ENCODE data around the gene MARCHF2.

Gene MARCHF2

GRCh38 chr19:8413629-8413995 lies 507 bp downstream of the MARCHF2 start:
- ATAC-seq: no peak
- no peak for TF ChIP-seq ZNF8 (CRISPR knock-in tag; IDR thresholded peaks at IDR 0.05)
- no peak for TF ChIP-seq RARB (CRISPR knock-in tag; IDR thresholded peaks at IDR 0.05)
- TF ChIP-seq ZC3H10 (CRISPR knock-in tag; IDR thresholded peaks at IDR 0.05): no peak
- TF ChIP-seq TCF4 (CRISPR knock-in tag; IDR thresholded peaks at IDR 0.05; ENCODE audit: borderline replicate concordance): no peak

GRCh38 chr19:8416796-8417195 lies 3.7 kb downstream of the MARCHF2 start:
- no peak for ATAC-seq
- TF ChIP-seq ZNF70 (CRISPR knock-in tag; IDR thresholded peaks at IDR 0.05): no peak
- no peak for TF ChIP-seq TCF4 (CRISPR knock-in tag; IDR thresholded peaks at IDR 0.05; ENCODE audit: borderline replicate concordance)
- no peak for TF ChIP-seq ZFP30 (CRISPR knock-in tag; IDR thresholded peaks at IDR 0.05)
- no peak for TF ChIP-seq ZC3H10 (CRISPR knock-in tag; IDR thresholded peaks at IDR 0.05)
- no peak for TF ChIP-seq ISL1 (CRISPR knock-in tag; IDR thresholded peaks at IDR 0.05)
- TF ChIP-seq, protein P1, sequence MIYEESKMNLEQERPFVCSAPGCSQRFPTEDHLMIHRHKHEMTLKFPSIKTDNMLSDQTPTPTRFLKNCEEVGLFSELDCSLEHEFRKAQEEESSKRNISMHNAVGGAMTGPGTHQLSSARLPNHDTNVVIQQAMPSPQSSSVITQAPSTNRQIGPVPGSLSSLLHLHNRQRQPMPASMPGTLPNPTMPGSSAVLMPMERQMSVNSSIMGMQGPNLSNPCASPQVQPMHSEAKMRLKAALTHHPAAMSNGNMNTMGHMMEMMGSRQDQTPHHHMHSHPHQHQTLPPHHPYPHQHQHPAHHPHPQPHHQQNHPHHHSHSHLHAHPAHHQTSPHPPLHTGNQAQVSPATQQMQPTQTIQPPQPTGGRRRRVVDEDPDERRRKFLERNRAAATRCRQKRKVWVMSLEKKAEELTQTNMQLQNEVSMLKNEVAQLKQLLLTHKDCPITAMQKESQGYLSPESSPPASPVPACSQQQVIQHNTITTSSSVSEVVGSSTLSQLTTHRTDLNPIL (CRISPR knock-in tag; IDR thresholded peaks at IDR 0.05; ENCODE audit: low read depth): no peak
- TF ChIP-seq, protein P2, sequence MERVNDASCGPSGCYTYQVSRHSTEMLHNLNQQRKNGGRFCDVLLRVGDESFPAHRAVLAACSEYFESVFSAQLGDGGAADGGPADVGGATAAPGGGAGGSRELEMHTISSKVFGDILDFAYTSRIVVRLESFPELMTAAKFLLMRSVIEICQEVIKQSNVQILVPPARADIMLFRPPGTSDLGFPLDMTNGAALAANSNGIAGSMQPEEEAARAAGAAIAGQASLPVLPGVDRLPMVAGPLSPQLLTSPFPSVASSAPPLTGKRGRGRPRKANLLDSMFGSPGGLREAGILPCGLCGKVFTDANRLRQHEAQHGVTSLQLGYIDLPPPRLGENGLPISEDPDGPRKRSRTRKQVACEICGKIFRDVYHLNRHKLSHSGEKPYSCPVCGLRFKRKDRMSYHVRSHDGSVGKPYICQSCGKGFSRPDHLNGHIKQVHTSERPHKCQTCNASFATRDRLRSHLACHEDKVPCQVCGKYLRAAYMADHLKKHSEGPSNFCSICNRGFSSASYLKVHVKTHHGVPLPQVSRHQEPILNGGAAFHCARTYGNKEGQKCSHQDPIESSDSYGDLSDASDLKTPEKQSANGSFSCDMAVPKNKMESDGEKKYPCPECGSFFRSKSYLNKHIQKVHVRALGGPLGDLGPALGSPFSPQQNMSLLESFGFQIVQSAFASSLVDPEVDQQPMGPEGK (CRISPR knock-in tag; IDR thresholded peaks at IDR 0.05; ENCODE audit: borderline replicate concordance): no peak
- no peak for TF ChIP-seq SNAI2 (CRISPR knock-in tag; IDR thresholded peaks at IDR 0.05)
- TF ChIP-seq BACH2 (CRISPR knock-in tag; IDR thresholded peaks at IDR 0.05; ENCODE audit: borderline replicate concordance): no peak
- no peak for TF ChIP-seq ZNF8 (CRISPR knock-in tag; IDR thresholded peaks at IDR 0.05)
- TF ChIP-seq, protein P3, sequence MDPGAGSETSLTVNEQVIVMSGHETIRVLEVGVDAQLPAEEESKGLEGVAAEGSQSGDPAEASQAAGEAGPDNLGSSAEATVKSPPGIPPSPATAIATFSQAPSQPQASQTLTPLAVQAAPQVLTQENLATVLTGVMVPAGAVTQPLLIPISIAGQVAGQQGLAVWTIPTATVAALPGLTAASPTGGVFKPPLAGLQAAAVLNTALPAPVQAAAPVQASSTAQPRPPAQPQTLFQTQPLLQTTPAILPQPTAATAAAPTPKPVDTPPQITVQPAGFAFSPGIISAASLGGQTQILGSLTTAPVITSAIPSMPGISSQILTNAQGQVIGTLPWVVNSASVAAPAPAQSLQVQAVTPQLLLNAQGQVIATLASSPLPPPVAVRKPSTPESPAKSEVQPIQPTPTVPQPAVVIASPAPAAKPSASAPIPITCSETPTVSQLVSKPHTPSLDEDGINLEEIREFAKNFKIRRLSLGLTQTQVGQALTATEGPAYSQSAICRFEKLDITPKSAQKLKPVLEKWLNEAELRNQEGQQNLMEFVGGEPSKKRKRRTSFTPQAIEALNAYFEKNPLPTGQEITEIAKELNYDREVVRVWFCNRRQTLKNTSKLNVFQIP (CRISPR knock-in tag; IDR thresholded peaks at IDR 0.05; ENCODE audit: borderline replicate concordance, low read depth): no peak

DNA sequence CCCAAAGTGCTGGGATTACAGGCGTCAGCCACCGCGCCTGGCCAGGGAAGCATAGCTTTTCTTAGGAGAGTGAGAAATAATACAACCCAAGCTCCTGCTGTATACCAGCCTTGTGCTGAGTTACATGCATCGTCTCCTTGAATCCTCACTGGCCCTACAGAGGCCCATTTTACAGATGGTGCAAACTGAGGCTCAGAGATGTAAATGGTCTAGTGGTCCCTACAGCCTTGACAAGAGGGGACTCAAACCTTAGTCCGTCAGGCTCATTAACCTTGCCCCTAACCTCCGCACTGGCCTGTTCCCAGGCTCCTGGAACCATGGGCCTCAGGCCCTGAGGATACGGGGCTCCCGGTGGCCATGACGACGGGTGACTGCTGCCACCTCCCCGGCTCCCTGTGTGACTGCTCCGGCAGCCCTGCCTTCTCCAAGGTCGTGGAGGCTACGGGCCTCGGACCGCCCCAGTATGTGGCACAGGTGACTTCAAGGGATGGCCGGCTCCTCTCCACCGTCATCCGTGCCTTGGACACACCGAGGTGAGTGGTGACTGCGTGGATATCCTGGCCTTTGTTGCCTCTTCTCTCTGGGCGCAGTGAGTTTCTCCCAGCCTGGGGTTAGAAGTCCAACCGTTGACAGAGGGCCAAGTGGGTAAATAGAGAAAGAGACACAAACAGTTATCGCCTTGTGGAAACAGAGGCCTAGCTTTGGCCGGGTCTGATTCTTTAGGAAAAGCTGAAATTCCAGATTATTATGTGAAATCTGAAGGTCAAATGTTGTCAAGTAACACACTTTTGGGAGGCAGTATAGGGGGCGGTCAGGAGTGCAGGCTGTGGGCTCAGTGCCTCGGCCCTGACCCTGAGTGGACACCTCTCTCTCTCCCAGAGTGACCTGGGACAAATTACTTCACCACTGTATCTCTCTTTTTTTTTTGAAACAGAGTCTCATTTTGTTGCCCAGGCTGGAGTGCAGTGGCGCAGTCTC lies 8.7 kb downstream of the MARCHF2 start:
- no peak for TF ChIP-seq RARB (CRISPR knock-in tag; IDR thresholded peaks at IDR 0.05)
- no peak for TF ChIP-seq OSR1 (CRISPR knock-in tag; IDR thresholded peaks at IDR 0.05)
- no peak for TF ChIP-seq CSDC2 (CRISPR knock-in tag; IDR thresholded peaks at IDR 0.05)
- TF ChIP-seq BACH2 (CRISPR knock-in tag; IDR thresholded peaks at IDR 0.05; ENCODE audit: borderline replicate concordance): no peak
- TF ChIP-seq, protein P3 (CRISPR knock-in tag; IDR thresholded peaks at IDR 0.05; ENCODE audit: borderline replicate concordance, low read depth): no peak
- TF ChIP-seq, protein P4, sequence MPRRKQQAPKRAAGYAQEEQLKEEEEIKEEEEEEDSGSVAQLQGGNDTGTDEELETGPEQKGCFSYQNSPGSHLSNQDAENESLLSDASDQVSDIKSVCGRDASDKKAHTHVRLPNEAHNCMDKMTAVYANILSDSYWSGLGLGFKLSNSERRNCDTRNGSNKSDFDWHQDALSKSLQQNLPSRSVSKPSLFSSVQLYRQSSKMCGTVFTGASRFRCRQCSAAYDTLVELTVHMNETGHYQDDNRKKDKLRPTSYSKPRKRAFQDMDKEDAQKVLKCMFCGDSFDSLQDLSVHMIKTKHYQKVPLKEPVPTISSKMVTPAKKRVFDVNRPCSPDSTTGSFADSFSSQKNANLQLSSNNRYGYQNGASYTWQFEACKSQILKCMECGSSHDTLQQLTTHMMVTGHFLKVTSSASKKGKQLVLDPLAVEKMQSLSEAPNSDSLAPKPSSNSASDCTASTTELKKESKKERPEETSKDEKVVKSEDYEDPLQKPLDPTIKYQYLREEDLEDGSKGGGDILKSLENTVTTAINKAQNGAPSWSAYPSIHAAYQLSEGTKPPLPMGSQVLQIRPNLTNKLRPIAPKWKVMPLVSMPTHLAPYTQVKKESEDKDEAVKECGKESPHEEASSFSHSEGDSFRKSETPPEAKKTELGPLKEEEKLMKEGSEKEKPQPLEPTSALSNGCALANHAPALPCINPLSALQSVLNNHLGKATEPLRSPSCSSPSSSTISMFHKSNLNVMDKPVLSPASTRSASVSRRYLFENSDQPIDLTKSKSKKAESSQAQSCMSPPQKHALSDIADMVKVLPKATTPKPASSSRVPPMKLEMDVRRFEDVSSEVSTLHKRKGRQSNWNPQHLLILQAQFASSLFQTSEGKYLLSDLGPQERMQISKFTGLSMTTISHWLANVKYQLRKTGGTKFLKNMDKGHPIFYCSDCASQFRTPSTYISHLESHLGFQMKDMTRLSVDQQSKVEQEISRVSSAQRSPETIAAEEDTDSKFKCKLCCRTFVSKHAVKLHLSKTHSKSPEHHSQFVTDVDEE (CRISPR knock-in tag; IDR thresholded peaks at IDR 0.05): no peak
- TF ChIP-seq ZNF8 (CRISPR knock-in tag; IDR thresholded peaks at IDR 0.05): no peak
- no peak for TF ChIP-seq ESRRG (CRISPR knock-in tag; IDR thresholded peaks at IDR 0.05)
- TF ChIP-seq ISL1 (CRISPR knock-in tag; IDR thresholded peaks at IDR 0.05): no peak
- TF ChIP-seq ZNF565 (CRISPR knock-in tag; conservative IDR thresholded peaks at IDR 0.05; ENCODE audit: low read depth): no peak
- no peak for TF ChIP-seq ZC3H10 (CRISPR knock-in tag; IDR thresholded peaks at IDR 0.05)
- no peak for TF ChIP-seq ZFP3 (CRISPR knock-in tag; IDR thresholded peaks at IDR 0.05)
- TF ChIP-seq, protein P2 (CRISPR knock-in tag; IDR thresholded peaks at IDR 0.05; ENCODE audit: borderline replicate concordance): no peak
- ATAC-seq: no peak
